Measurements from ENCODE around the gene AACS. TPM values are rescaled to one million over a fixed set of nuclear protein-coding genes. Genes with fewer than 3 reads are reported as not detected.

The AACS gene
- total and polyA plus RNA-seq, 2 of the 13 experiments (the other 11 are each of a cell fraction or from before 2014, with no cell fraction given) = 23.3 to 28.8 TPM

GRCh38 chr12:125092872-125093680, 27.8 kb downstream of the AACS start (continued):
- TF ChIP-seq ZBTB44 (CRISPR knock-in tag; IDR thresholded peaks at IDR 0.05) = no peak
- TF ChIP-seq CENPT (CRISPR knock-in tag; IDR thresholded peaks at IDR 0.05; ENCODE audit: low read depth) = no peak; the same call in 1 of the 2 replicates
- TF ChIP-seq NFRKB (IDR thresholded peaks at IDR 0.05) = no peak
- TF ChIP-seq ZMAT5 (CRISPR knock-in tag; IDR thresholded peaks at IDR 0.05; ENCODE audit: borderline replicate concordance, low read depth) = no peak
- TF ChIP-seq ZMYM4 (CRISPR knock-in tag; IDR thresholded peaks at IDR 0.05) = peak; percentile 22; the same call in 1 of the 2 replicates
- no peak for TF ChIP-seq NFE2 (CRISPR knock-in tag; IDR thresholded peaks at IDR 0.05)
- TF ChIP-seq NCOA1 (CRISPR knock-in tag; IDR thresholded peaks at IDR 0.05) = no peak
- no peak for TF ChIP-seq ZNF709 (CRISPR knock-in tag; IDR thresholded peaks at IDR 0.05)
- TF ChIP-seq HNRNPUL1 (IDR thresholded peaks at IDR 0.05; ENCODE audit: low read depth, low read length) = no peak
- TF ChIP-seq NR2C2 (CRISPR knock-in tag; IDR thresholded peaks at IDR 0.05; ENCODE audit: borderline replicate concordance) = 0 out of 2 replicates have a peak, but pooled peaks have one; percentile 5
- TF ChIP-seq ZKSCAN5 (CRISPR knock-in tag; IDR thresholded peaks at IDR 0.05) = 0 out of 2 replicates have a peak, but pooled peaks have one; percentile 70
- TF ChIP-seq THYN1 (CRISPR knock-in tag; IDR thresholded peaks at IDR 0.05; ENCODE audit: borderline replicate concordance, low read depth) = 0 out of 2 replicates have a peak, but pooled peaks have one; percentile 84
- no peak for TF ChIP-seq RCOR2 (CRISPR knock-in tag; IDR thresholded peaks at IDR 0.05)
- TF ChIP-seq TARDBP (CRISPR knock-in tag; IDR thresholded peaks at IDR 0.05) = peak; percentile 61; the same call in 1 of the 2 replicates
- no peak for TF ChIP-seq ZNF513 (CRISPR knock-in tag; conservative IDR thresholded peaks at IDR 0.05)
- no peak for TF ChIP-seq CENPX (CRISPR knock-in tag; IDR thresholded peaks at IDR 0.05)
- no peak; the same call in 1 of the 2 replicates for TF ChIP-seq ZNF501 (CRISPR knock-in tag; IDR thresholded peaks at IDR 0.05)
- no peak for TF ChIP-seq MIER3 (CRISPR knock-in tag; IDR thresholded peaks at IDR 0.05; ENCODE audit: borderline replicate concordance)
- no peak for TF ChIP-seq ZNF367 (CRISPR knock-in tag; IDR thresholded peaks at IDR 0.05; ENCODE audit: borderline replicate concordance)
- no peak for TF ChIP-seq ZFAT (CRISPR knock-in tag; conservative IDR thresholded peaks at IDR 0.05)
- no peak for TF ChIP-seq HNF4G (IDR thresholded peaks at IDR 0.05; ENCODE audit: borderline replicate concordance, low read depth, low read length)
- no peak for TF ChIP-seq HNF4G (CRISPR knock-in tag; IDR thresholded peaks at IDR 0.05; ENCODE audit: borderline replicate concordance, low read depth)
- no peak for TF ChIP-seq ZC3H4 (CRISPR knock-in tag; IDR thresholded peaks at IDR 0.05; ENCODE audit: borderline replicate concordance)
- TF ChIP-seq SATB2 (CRISPR knock-in tag; IDR thresholded peaks at IDR 0.05) = no peak
